IgD-negative memory B cell (primary cell): ENCODE results near the gene OR2AE1. TPM values are rescaled to one million over a fixed set of nuclear protein-coding genes. Genes with fewer than 3 reads are reported as not detected.
"Not testable (repeated sequence)": the region's sequence is repeated elsewhere in the genome, so short reads cannot be mapped to it uniquely, and the experiment has no call there.

Experiments
- H3K27ac Mint-ChIP-seq, 3 donors: one replicate each; pipeline ENCODE4 v1.8.0; 2020 to 2022; ENCODE audit warnings: mild to moderate bottlenecking in 3 of 3, mixed read lengths in 3 of 3, moderate library complexity in 1 of 3
- H3K27me3 Mint-ChIP-seq: one replicate; pipeline ENCODE4 v1.8.0; 2021; ENCODE audit warnings: mixed read lengths
- H3K36me3 Mint-ChIP-seq: one replicate; pipeline ENCODE4 v1.8.0; 2020; ENCODE audit warnings: mild to moderate bottlenecking, mixed read lengths
- H3K4me1 Mint-ChIP-seq, 3 donors: one replicate each; pipeline ENCODE4 v1.8.0; 2020 to 2022; ENCODE audit warnings: mixed read lengths in 3 of 3, mild to moderate bottlenecking in 1 of 3
- H3K4me3 Mint-ChIP-seq, 4 donors: one replicate each; pipeline ENCODE4 v1.8.0; 2020 to 2022; ENCODE audit warnings: mild to moderate bottlenecking in 4 of 4, mixed read lengths in 4 of 4, moderate library complexity in 3 of 4
- H3K9me3 Mint-ChIP-seq, 3 donors: one replicate each; pipeline ENCODE4 v1.8.0; 2020 to 2021; ENCODE audit warnings: mixed read lengths in 3 of 3, mild to moderate bottlenecking in 1 of 3
- polyA plus RNA-seq: library from polyadenylated mRNA; unstranded; fragments of 300-500 nt; fragmentation: Illumina TruSeq; gene quantifications from one replicate; pipeline ENCODE4 v1.2.3, GENCODE V29; 2021

OR2AE1 gene
- polyA plus RNA-seq, 1 donor from 2014 or later, result not detected

- H3K4me3 Mint-ChIP-seq, H3K27ac Mint-ChIP-seq, H3K27me3 Mint-ChIP-seq, H3K4me1 Mint-ChIP-seq, H3K9me3 Mint-ChIP-seq: not testable (repeated sequence)
- H3K36me3 Mint-ChIP-seq, result peaks cover 15% of the 10 kb centered on the region
Measured at GRCh38 chr7:99890348-99890747, 13.5 kb upstream of the OR2AE1 start.

- H3K4me3 Mint-ChIP-seq, H3K27me3 Mint-ChIP-seq, H3K27ac Mint-ChIP-seq, H3K4me1 Mint-ChIP-seq: not testable (repeated sequence)
- peaks cover 3 to 16% (median 4%) of the 10 kb centered on the region in 3 donors for H3K9me3 Mint-ChIP-seq
- H3K36me3 Mint-ChIP-seq, result peaks cover 21% of the 10 kb centered on the region
Measured at GRCh38 chr7:99888366-99888765, 11.5 kb upstream of the OR2AE1 start.

- Mint-ChIP-seq H3K27ac (no peak overlapping the region), H3K4me3 (no peak overlapping the region), H3K9me3 (peaks cover 0 to 8% (median 5%) of the 10 kb centered on the region in 3 donors)
Measured at GRCh38 chr7:99881370-99881769, 4.5 kb upstream of the OR2AE1 start.

GRCh38 chr7:99876491-99876890, 342 bp downstream of the OR2AE1 start:
- Mint-ChIP-seq H3K27me3 (peaks cover 7% of the 10 kb centered on the region), H3K9me3 (peaks cover 0 to 2% (median 1%) of the 10 kb centered on the region in 3 donors), H3K36me3 (peaks cover 3% of the 10 kb centered on the region), H3K27ac (no peak overlapping the region), H3K4me1 (peaks cover 0 to 5% (median 4%) of the 10 kb centered on the region in 3 donors), H3K4me3 (no peak overlapping the region)

More at GRCh38 chr7:99881370-99881769, 4.5 kb upstream of the OR2AE1 start:
- Mint-ChIP-seq H3K36me3 (peaks cover 7% of the 10 kb centered on the region), H3K4me1 (peaks cover 0 to 10% (median 4%) of the 10 kb centered on the region in 3 donors), H3K27me3 (no peaks in the 10 kb centered on the region)

GRCh38 chr7:99868246-99868645, 8.6 kb downstream of the OR2AE1 start:
- Mint-ChIP-seq H3K4me3 (no peak overlapping the region), H3K36me3 (no peaks in the 10 kb centered on the region), H3K27me3 (peaks cover 20% of the 10 kb centered on the region), H3K4me1 (no peaks in the 10 kb centered on the region), H3K9me3 (peaks cover 0 to 7% (median 5%) of the 10 kb centered on the region in 3 donors), H3K27ac (no peak overlapping the region)

- not testable (repeated sequence) for H3K9me3 Mint-ChIP-seq, H3K27ac Mint-ChIP-seq, H3K4me1 Mint-ChIP-seq, H3K36me3 Mint-ChIP-seq, H3K4me3 Mint-ChIP-seq
- peaks cover 18% of the 10 kb centered on the region for H3K27me3 Mint-ChIP-seq
Measured at GRCh38 chr7:99867477-99867876, 9.4 kb downstream of the OR2AE1 start.

GRCh38 chr7:99863847-99864440, 12.9 kb downstream of the OR2AE1 start:
- peaks cover 0 to 5% (median 4%) of the 10 kb centered on the region in 3 donors for H3K9me3 Mint-ChIP-seq
- H3K4me3 Mint-ChIP-seq, result no peak overlapping the region
- H3K4me1 Mint-ChIP-seq, result no peaks in the 10 kb centered on the region
- no peaks in the 10 kb centered on the region for H3K36me3 Mint-ChIP-seq
- peak overlapping the region in 1 of 3 donors; percentile 2 for H3K27ac Mint-ChIP-seq
- peaks cover 10% of the 10 kb centered on the region for H3K27me3 Mint-ChIP-seq

- Mint-ChIP-seq H3K4me3 (no peak overlapping the region), H3K27me3 (peaks cover 8% of the 10 kb centered on the region), H3K27ac (no peak overlapping the region)
Measured at GRCh38 chr7:99860281-99861127, 16.3 kb downstream of the OR2AE1 start.

GRCh38 chr7:99855236-99855635, 21.6 kb downstream of the OR2AE1 start:
- Mint-ChIP-seq H3K36me3 (peaks cover 2% of the 10 kb centered on the region), H3K27ac (no peak overlapping the region), H3K9me3 (no peaks in the 10 kb centered on the region), H3K4me3 (no peak overlapping the region), H3K4me1 (no peaks in the 10 kb centered on the region), H3K27me3 (peaks cover 19% of the 10 kb centered on the region)

More at GRCh38 chr7:99860281-99861127, 16.3 kb downstream of the OR2AE1 start:
- Mint-ChIP-seq H3K4me1 (no peaks in the 10 kb centered on the region), H3K9me3 (peaks cover 0 to 2% (median 0%) of the 10 kb centered on the region in 3 donors), H3K36me3 (no peaks in the 10 kb centered on the region)

- no peaks in the 10 kb centered on the region for H3K9me3 Mint-ChIP-seq
- no peak overlapping the region for H3K4me3 Mint-ChIP-seq
- H3K27me3 Mint-ChIP-seq, result no peaks in the 10 kb centered on the region
- no peak overlapping the region for H3K27ac Mint-ChIP-seq
- H3K36me3 Mint-ChIP-seq, result peaks cover 2% of the 10 kb centered on the region
- no peaks in the 10 kb centered on the region for H3K4me1 Mint-ChIP-seq
Measured at GRCh38 chr7:99848420-99849216, 28.2 kb downstream of the OR2AE1 start.

GRCh38 chr7:99844328-99844727, 32.5 kb downstream of the OR2AE1 start:
- no peaks in the 10 kb centered on the region for H3K36me3 Mint-ChIP-seq
- H3K27me3 Mint-ChIP-seq, result peaks cover 3% of the 10 kb centered on the region
- H3K4me3 Mint-ChIP-seq, result no peak overlapping the region

GRCh38 chr7:99843808-99844207, 33.0 kb downstream of the OR2AE1 start:
- H3K4me1 Mint-ChIP-seq, result no peaks in the 10 kb centered on the region
- no peaks in the 10 kb centered on the region for H3K9me3 Mint-ChIP-seq
- peaks cover 3% of the 10 kb centered on the region for H3K27me3 Mint-ChIP-seq
- H3K36me3 Mint-ChIP-seq, result no peaks in the 10 kb centered on the region
- H3K27ac Mint-ChIP-seq, result no peak overlapping the region
- H3K4me3 Mint-ChIP-seq, result no peak overlapping the region

More at GRCh38 chr7:99844328-99844727, 32.5 kb downstream of the OR2AE1 start:
- Mint-ChIP-seq H3K27ac (no peak overlapping the region), H3K9me3 (no peaks in the 10 kb centered on the region), H3K4me1 (no peaks in the 10 kb centered on the region)

GRCh38 chr7:99842926-99843325, 33.9 kb downstream of the OR2AE1 start:
- Mint-ChIP-seq H3K9me3 (no peaks in the 10 kb centered on the region), H3K27ac (no peak overlapping the region), H3K4me3 (no peak overlapping the region), H3K27me3 (peaks cover 3% of the 10 kb centered on the region), H3K36me3 (no peaks in the 10 kb centered on the region), H3K4me1 (peaks cover under 1 to 2% (median under 1%) of the 10 kb centered on the region in 3 donors)

- no peaks in the 10 kb centered on the region for H3K36me3 Mint-ChIP-seq
Measured at GRCh38 chr7:99840136-99840869, 36.5 kb downstream of the OR2AE1 start.

More at GRCh38 chr7:99840136-99840869, 36.5 kb downstream of the OR2AE1 start:
- Mint-ChIP-seq H3K4me3 (no peak overlapping the region), H3K4me1 (peaks cover 1 to 5% (median 3%) of the 10 kb centered on the region in 3 donors), H3K27ac (no peak overlapping the region), H3K9me3 (no peaks in the 10 kb centered on the region), H3K27me3 (peaks cover 3% of the 10 kb centered on the region)
